ENCODE measurements around the gene SMIM20.

Gene SMIM20

GRCh38 chr4:25953740-25954139 is 39.7 kb downstream of the SMIM20 start:
- peak in 1 of 51 donors; percentile 22 for DNase-seq

GRCh38 chr4:25954293-25954904 is 40.4 kb downstream of the SMIM20 start:
- DNase-seq: no peak

DNA sequence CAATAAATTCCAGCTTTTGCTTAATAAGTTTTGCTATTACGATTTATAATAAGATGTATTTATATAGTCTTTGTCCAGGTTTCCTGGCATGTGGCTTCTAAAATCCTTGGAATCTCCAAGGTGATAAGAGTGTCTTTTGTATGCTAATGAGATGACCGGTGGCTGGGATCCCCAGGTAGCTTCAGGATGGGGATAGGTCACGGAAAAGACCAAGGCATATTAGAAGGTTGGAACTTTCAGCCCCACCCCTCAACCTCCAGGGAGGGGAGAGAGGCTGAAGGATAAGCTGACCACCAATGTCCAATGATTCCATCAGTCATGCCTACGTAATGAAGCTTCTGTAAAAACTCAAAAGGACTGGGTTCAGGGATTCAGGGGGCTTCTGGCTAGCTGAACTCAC is 41.7 kb downstream of the SMIM20 start:
- no peak for DNase-seq

DNA sequence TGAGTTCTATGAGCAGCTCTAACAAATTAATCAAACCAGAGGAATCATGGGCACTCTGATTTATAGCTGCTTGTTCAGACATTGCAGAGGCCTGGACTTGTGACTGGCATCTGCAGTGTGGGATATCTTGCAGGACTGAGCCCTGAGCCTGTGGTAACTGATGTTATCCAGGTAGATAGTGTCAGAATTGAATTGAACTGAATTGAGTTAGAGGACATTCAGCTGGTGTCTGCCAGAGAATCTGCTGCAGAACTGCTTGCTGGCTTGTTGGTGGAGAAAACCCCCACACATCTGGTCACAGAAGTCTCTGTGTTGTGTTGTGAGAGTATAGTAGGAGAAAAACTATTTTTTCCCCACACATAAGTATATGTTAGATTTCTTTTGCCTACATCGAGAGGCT is 42.2 kb downstream of the SMIM20 start:
- DNase-seq: no peak

DNA sequence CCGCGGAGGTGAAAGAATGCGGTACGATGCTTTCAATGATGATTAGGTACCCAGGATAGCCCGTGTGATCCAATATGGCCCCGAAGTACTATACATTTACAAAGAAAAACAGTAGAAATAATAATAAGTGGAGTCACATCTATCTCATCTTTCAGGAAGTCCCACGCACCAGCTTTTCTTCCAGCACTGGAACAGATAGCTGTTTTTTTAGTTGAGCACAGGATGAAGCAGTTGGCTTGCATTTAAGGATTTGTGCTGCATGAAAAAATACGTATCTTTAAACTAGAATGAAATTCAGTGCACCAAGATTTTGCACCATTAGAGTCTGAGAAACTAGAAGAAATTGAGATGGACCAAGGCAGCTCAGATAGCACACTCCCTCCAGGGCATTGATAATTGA is 44.1 kb downstream of the SMIM20 start:
- DNase-seq: no peak

DNA sequence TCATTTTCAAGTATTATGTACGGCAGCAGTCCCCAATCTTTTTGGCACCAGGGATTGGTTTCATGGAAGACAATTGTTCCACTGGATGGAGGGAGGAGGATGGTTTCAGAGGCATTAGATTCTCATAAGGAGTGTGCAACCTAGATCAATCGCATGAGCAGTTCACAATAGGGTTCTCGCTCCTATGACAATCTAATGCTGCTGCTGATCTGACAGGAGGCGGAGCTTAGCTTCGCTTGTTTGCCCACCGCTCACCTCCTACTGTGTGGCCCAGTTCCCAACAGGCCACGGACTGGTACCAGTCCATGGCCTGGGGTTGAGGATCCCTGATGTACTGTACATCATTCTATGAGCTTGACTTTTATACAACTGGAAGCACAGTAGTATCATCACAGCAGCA is 48.4 kb downstream of the SMIM20 start:
- no peak for DNase-seq

GRCh38 chr4:25965629-25966028 is 51.6 kb downstream of the SMIM20 start:
- DNase-seq: no peak

DNA sequence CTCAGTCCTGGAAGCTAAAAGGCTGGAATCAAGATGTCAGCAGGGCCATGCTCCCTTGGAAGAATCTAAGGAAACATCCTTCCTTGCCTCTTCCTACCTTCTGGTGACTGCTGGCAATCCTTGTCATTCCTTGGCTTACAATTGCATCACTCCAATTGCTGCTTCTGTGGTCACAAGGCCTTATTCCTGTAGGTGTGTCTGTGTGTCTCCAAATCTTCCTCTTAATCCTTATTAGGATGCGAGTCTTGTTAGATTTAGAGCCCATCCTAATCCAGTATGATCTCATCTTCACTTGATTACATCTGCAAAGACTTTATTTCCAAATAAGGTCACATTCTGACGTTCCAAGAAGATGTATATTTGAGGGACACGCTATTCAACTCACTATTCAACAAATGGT is 52.2 kb downstream of the SMIM20 start:
- no peak for DNase-seq

DNA sequence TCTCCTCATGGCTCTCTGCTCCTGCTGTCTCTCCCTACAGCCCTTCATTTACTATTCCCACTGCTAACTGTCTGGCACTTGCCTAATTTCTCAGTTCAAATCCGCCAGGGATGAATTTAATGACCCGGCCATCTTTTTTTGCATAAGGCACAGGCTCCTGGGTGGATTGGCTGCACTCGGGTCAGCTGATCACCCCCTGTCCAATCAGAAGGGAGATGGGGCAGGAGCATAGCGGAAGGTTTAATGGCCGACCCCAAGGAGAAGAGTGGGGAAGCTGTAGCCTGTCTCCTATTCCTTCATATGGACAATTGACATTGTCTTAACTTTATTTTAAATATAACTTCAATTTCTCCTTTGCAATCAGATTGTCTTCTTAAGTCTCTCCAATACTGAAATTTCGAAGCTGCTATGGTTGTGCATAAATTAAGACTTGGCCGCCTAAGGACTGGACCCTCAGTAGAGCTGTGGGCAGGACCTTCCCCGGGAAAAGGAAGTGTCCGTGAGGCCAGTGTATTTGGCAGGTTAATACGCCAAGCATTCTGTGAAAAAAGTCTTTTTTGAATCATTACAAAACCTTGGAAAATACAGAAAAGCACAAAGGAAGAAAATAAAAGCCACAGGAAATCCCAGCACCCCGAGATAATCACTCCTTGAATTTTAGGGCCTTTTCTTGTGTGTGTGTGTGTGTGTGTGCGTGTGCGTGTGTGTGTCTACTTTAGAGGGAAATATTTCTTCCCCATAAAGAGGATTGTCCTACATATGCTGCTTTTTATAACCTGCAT is 55.5 kb downstream of the SMIM20 start:
- no peak for DNase-seq

- peak in 9 of 51 donors; percentile 5 to 30 (median 14) for DNase-seq
Observed at GRCh38 chr4:25970226-25970675, 56.2 kb downstream of the SMIM20 start.

- DNase-seq: peak in 17 of 51 donors; percentile 4 to 57 (median 29)
Observed at GRCh38 chr4:25970691-25971432, 56.8 kb downstream of the SMIM20 start.

GRCh38 chr4:25972366-25972765 is 58.3 kb downstream of the SMIM20 start:
- no peak for DNase-seq

DNA sequence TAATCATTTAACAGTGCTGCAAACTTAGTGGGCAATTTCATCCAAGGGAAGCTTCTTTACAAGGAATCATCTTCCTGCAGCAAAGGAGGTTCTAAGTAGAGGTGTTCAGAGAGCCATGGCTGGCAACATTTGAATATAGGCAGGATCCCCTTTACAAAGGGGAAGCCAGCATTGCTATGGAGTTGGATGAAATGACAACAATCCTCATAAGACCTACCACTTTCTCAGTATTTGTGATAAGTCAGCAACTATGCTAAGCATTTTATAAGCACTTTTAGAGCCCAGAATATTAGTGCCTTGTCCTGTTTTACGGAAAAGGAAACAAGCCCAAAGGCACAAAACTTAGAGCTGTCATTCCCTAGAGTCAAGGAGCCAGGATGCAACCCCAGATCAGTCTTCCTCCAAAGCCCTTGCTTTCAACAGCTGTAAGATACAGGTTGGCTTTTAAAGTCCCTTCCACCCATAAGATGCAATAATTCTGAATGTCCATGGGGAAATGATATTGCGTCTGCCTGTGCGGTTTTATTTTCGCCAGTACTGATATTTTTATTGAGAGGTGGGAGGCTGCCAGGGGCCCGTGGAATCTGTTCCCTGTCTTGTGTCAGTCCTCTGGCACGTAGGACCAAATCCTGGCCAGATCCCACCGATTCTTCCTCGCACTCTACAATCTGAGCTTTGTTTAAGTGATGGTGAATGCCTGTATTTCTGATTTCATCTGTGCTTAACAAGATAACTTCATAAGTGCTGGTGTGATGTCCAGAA is 59.1 kb downstream of the SMIM20 start:
- DNase-seq: no peak

DNA sequence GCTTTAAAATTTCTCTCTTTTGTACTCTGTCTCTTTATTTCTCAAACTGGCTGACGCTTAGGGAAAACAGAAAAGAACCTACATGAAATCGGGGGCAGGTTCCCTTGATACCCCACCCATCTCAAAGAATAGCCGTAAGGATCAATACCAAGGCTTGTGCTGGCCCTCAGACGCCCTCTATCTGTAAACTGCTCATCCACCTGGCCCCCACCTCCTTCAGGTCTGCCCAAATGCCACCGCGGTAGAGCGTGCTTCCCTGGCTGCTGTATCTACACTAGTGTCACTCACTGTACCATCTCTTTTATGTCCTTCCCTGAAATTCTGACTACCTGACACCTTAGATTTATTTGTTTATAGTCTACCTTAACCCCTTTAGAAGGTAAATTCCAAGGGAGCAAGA is 62.8 kb downstream of the SMIM20 start:
- no peak for DNase-seq

GRCh38 chr4:25977397-25978170 is 63.6 kb downstream of the SMIM20 start:
- DNase-seq: no peak

GRCh38 chr4:25978327-25978726 is 64.3 kb downstream of the SMIM20 start:
- no peak for DNase-seq

All from hypothalamus (tissue), 51 donors.